ENCODE data around the gene ERC1. TPM values are rescaled to one million over a fixed set of nuclear protein-coding genes. Genes with fewer than 3 reads are reported as not detected.
"Not testable (repeated sequence)": the region's sequence is repeated elsewhere in the genome, so short reads cannot be mapped to it uniquely, and the experiment has no call there.

The ERC1 gene
- total and polyA plus RNA-seq, 8 donors, result 34.9 to 64.9 (median 40.8) TPM

DNA sequence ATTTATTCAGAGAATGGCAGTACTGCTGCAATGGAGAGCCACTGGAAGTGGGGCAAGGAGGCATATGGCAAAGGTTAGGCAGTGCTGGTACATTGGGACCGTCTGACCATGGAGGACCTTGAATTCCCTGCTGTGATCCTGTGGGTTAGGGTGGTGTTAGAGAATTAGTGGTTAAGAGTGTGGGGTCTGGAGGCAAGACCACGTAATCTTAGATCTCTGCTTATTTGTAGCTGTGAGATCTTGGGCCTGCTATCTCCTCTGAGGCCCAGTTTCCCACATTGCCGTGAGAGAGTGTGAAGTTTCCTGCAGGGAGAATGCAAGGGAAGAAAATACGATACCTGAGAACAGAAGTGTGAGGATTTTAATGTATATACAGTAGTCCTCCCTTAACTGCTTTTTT is 147.7 kb downstream of the ERC1 start:
- intact Hi-C loops (cut with DNase I), result no loop called here
- no peak for ATAC-seq

DNA sequence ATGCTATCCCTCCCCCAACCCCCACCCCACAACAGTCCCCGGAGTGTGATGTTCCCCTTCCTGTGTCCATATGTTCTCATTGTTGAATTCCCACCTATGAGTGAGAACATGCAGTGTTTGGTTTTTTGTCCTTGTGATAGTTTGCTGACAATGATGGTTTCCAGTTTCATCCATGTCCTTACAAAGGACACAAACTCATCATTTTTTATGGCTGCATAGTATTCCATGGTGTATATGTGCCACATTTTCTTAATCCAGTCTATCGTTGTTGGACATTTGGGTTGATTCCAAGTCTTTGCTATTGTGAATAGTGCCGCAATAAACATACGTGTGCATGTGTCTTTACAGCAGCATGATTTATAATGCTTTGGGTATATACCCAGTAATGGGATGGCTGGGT is 155.7 kb downstream of the ERC1 start:
- H3K4me1 ChIP-seq; H3K9me3 ChIP-seq; H3K4me3 ChIP-seq; ATAC-seq; H3K27me3 ChIP-seq; DNase-seq; H3K27ac ChIP-seq; H3K36me3 ChIP-seq; intact Hi-C loops (cut with DNase I): not testable (repeated sequence)

More for the DNA sequence above, 147.7 kb downstream of the ERC1 start:
- TF ChIP-seq, protein P1, sequence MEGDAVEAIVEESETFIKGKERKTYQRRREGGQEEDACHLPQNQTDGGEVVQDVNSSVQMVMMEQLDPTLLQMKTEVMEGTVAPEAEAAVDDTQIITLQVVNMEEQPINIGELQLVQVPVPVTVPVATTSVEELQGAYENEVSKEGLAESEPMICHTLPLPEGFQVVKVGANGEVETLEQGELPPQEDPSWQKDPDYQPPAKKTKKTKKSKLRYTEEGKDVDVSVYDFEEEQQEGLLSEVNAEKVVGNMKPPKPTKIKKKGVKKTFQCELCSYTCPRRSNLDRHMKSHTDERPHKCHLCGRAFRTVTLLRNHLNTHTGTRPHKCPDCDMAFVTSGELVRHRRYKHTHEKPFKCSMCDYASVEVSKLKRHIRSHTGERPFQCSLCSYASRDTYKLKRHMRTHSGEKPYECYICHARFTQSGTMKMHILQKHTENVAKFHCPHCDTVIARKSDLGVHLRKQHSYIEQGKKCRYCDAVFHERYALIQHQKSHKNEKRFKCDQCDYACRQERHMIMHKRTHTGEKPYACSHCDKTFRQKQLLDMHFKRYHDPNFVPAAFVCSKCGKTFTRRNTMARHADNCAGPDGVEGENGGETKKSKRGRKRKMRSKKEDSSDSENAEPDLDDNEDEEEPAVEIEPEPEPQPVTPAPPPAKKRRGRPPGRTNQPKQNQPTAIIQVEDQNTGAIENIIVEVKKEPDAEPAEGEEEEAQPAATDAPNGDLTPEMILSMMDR (IDR thresholded peaks at IDR 0.05), result no peak
- Histone ChIP-seq H3K4me3 (no peak overlapping the region), H3K9me3 (no peaks in the 10 kb centered on the region), H3K36me3 (peaks cover 0 to 7% of the 10 kb centered on the region in 2 donors), H3K4me1 (no peaks in the 10 kb centered on the region), H3K27ac (no peak overlapping the region), H3K27me3 (no peaks in the 10 kb centered on the region)
- DNase-seq, result no peak

DNA sequence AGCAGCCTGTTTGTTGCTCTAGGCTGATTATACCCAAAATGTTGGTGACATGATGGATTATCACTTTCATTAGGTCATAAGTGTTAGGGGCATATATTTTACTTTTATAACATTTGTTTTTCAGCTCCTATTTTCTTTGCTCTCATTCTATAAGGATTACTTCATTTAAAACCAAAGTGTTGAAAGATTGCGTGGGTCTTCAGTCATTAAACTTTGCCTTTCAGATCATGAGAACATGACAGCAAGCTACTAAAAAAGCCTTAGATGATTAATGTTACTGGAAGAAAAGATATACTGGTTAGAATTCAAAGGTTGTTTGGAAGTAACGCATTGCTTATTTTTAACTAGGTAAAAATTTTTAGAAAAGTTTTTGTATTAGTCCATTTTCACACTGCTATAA is 156.8 kb downstream of the ERC1 start:
- Histone ChIP-seq H3K4me1 (no peaks in the 10 kb centered on the region), H3K27me3 (no peaks in the 10 kb centered on the region), H3K9me3 (no peaks in the 10 kb centered on the region), H3K27ac (no peak overlapping the region), H3K36me3 (peaks cover 0 to 8% of the 10 kb centered on the region in 2 donors), H3K4me3 (no peak overlapping the region)
- TF ChIP-seq, protein P1 (IDR thresholded peaks at IDR 0.05), result no peak
- no peak for ATAC-seq
- no peak for DNase-seq
- intact Hi-C loops (cut with DNase I), result no loop called here

DNA sequence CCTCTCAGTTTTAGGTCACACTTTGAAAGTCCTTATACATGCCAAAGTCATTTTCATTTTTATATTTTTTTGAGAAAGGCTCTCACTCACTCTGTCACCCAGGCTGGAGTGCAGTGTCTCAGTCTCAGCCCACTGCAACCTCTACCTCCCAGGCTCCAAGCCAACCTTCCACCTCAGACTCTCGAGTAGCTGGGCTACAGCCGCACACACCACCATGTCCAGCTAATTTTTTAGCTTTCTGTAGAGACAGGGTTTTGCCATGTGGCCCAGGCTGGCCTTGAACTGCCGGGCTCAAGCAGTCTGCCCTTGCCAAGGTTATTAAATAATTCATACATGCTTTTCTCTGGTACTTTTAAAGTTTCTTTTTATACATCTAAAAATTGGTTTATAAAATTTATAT is 166.0 kb downstream of the ERC1 start:
- no peak for DNase-seq
- no peak overlapping the region for H3K27ac ChIP-seq
- H3K4me1 ChIP-seq, result no peaks in the 10 kb centered on the region
- intact Hi-C loops (cut with DNase I), result no loop called here
- ATAC-seq, result no peak
- no peak overlapping the region for H3K4me3 ChIP-seq
- no peaks in the 10 kb centered on the region for H3K27me3 ChIP-seq
- no peaks in the 10 kb centered on the region for H3K9me3 ChIP-seq
- H3K36me3 ChIP-seq, result no peaks in the 10 kb centered on the region
- TF ChIP-seq, protein P1 (IDR thresholded peaks at IDR 0.05), result no peak

DNA sequence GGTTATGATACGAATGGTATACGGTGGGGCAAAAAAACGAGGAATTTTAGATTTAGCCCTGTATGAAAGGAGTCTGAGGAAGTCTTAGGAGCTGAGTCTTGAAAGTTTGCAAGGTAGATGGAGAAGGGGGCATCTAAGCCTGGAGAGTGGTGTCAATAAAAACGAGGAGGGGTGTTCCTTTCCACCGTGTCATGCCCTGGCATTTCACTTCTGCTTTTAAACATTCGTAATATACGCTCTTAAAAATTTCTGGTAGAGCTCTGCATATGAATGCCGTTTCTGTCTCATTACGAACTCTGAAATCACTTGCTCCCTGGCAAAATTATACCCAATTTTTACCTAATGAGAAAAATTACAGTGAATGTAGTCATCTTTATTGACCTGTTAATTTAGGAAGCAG is 170.2 kb downstream of the ERC1 start:
- Histone ChIP-seq H3K9me3 (no peaks in the 10 kb centered on the region), H3K4me3 (no peak overlapping the region), H3K27me3 (no peaks in the 10 kb centered on the region), H3K36me3 (no peaks in the 10 kb centered on the region), H3K27ac (no peak overlapping the region), H3K4me1 (no peaks in the 10 kb centered on the region)
- no peak for ATAC-seq
- intact Hi-C loops (cut with DNase I), result no loop called here
- DNase-seq, result no peak
- TF ChIP-seq, protein P1 (IDR thresholded peaks at IDR 0.05), result no peak

DNA sequence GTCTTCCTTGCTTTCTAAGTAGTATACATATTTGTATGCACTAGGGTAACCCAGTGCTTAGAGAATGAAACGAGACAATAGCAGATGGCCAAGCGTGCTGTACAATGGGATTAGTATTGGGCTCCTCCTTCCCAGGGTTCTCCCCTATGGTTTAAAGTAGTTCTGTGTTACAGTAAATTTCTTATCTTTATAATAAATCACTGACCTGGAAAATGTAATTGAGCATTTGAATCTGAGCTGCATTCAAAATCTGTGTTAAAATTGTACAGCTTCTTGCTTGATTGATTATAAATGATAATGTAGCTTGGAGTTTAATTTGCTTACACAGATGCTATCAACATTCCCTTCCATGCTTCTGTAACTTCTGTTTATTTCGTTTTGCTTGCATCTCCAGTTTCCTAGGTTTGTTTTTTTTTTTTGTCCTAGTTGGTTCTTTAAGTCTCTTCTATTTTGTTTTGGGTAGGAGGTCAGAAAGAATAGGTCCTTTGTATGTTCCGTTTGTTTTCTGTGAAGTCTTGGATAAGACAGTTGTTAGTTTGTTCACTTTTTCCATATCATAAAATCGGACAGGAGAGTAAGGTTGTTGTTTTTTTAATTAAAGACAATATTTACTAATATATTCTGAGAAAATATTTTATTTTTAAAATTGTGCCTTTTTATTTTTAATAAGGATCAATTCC is 171.2 kb downstream of the ERC1 start:
- Histone ChIP-seq H3K4me3 (no peak overlapping the region), H3K27me3 (no peaks in the 10 kb centered on the region), H3K36me3 (no peaks in the 10 kb centered on the region), H3K27ac (no peak overlapping the region), H3K4me1 (peaks cover 0 to 3% of the 10 kb centered on the region in 2 donors), H3K9me3 (no peaks in the 10 kb centered on the region)
- intact Hi-C loops (cut with DNase I), result no loop called here
- TF ChIP-seq, protein P1 (IDR thresholded peaks at IDR 0.05), result no peak
- ATAC-seq, result no peak
- no peak for DNase-seq
